PC-3 (cell line): ENCODE data around the gene FASTK. TPM values are rescaled to one million over a fixed set of nuclear protein-coding genes. Genes with fewer than 3 reads are reported as not detected.

Experiments used
- ATAC-seq: fragments of 200-7000 bp; cut with Tn5 transposase; 2 replicates; pipeline ENCODE4 v1.9.1; 2020; ENCODE audit warnings: mild to moderate bottlenecking, moderate library complexity
- BruUV-seq: library from RNA; stranded (reverse); fragments of 400-500 nt; replicated peaks from 2 replicates; lab custom pipeline; 2021; lab: Mats Ljungman, UMichigan
- CTCF ChIA-PET: fragments of 300-600 bp; sonication (Branson Sonifier 250); formaldehyde crosslinking; loops from one replicate; lab custom pipeline; 2022; ENCODE audit warnings: antibody characterized with exemption; lab: Charles Lee
- POLR2A ChIA-PET: fragments of 300-600 bp; sonication (Branson Sonifier 250); formaldehyde crosslinking; loops from one replicate; lab custom pipeline; 2022; ENCODE audit warnings: antibody characterized with exemption; ENCODE audit not compliant: unreplicated experiment; lab: Charles Lee
- DNase-seq: peaks from one replicate; pipeline ENCODE4 v3.0.0-alpha.2; 2015
- H2AFZ ChIP-seq: fragments of 300-600 bp; sonication (generic); 2 replicates; pipeline ENCODE4 v1.6.0; 2016; ENCODE audit warnings: antibody characterized with exemption, low read length
- H3F3A ChIP-seq: fragments of 300-600 bp; sonication (generic); one replicate; pipeline ENCODE4 v1.6.0; 2017; ENCODE audit warnings: antibody characterized with exemption, low read length, control low read depth, mild to moderate bottlenecking; ENCODE audit not compliant: unreplicated experiment
- H3K27ac ChIP-seq: fragments of 300-600 bp; sonication (generic); 2 replicates; pipeline ENCODE4 v1.5.1; 2016; ENCODE audit warnings: mild to moderate bottlenecking, low read length
- H3K27me3 ChIP-seq: fragments of 300-600 bp; sonication (generic); 2 replicates; pipeline ENCODE4 v1.6.1; 2016; ENCODE audit warnings: low read length, mixed read lengths
- H3K36me3 ChIP-seq: fragments of 300-600 bp; sonication (generic); 2 replicates; pipeline ENCODE4 v1.6.1; 2016; ENCODE audit warnings: low read depth, mixed run types, low read length, mixed read lengths
- H3K4me1 ChIP-seq: fragments of 300-600 bp; sonication (generic); 2 replicates; pipeline ENCODE4 v1.5.1; 2016; ENCODE audit warnings: low read length; ENCODE audit not compliant: insufficient read depth
- H3K4me2 ChIP-seq: fragments of 300-600 bp; sonication (generic); 2 replicates; pipeline ENCODE4 v1.6.0; 2016; ENCODE audit warnings: low read length
- H3K4me3 ChIP-seq: fragments of 300-600 bp; sonication (generic); 2 replicates; pipeline ENCODE4 v1.5.1; 2016; ENCODE audit warnings: mild to moderate bottlenecking, low read length, mixed read lengths
- H3K79me2 ChIP-seq: fragments of 300-600 bp; sonication (generic); 2 replicates; pipeline ENCODE4 v1.6.1; 2017; ENCODE audit warnings: low read length, mixed read lengths
- H3K9ac ChIP-seq: fragments of 300-600 bp; sonication (generic); 2 replicates; pipeline ENCODE4 v1.6.0; 2016; ENCODE audit warnings: mild to moderate bottlenecking, low read length
- H3K9me2 ChIP-seq: fragments of 300-600 bp; sonication (generic); replicated peaks from 2 replicates; pipeline ENCODE4 v1.6.1; 2016; ENCODE audit warnings: mixed run types, low read length, mixed read lengths
- H3K9me3 ChIP-seq: fragments of 300-600 bp; sonication (generic); 2 replicates; pipeline ENCODE4 v1.6.1; 2016; ENCODE audit warnings: low read length, mixed read lengths
- H4K20me1 ChIP-seq: fragments of 300-600 bp; sonication (generic); 2 replicates; pipeline ENCODE4 v1.6.1; 2016; ENCODE audit warnings: low read length, mixed read lengths
- EZH2 ChIP-seq: fragments of 300-600 bp; sonication (generic); IDR thresholded peaks from one replicate; pipeline ENCODE4 v1.6.1; 2017; ENCODE audit warnings: antibody characterized with exemption, mild to moderate bottlenecking, low read length; ENCODE audit not compliant: unreplicated experiment
- EZH2phosphoT487 ChIP-seq: fragments of 300-600 bp; sonication (generic); IDR thresholded peaks from 2 replicates; pipeline ENCODE4 v1.6.1; 2018; ENCODE audit warnings: mild to moderate bottlenecking, antibody characterized with exemption, low read length, borderline replicate concordance
- intact Hi-C: fragments of 100-400 bp; cut with micrococcal nuclease; formaldehyde crosslinking; loops from 2 replicates; pipeline ENCODE4 v1.9.0; 2023
- total RNA-seq: library from RNA; depleted of rRNA; stranded (reverse); fragments of >200 nt; gene quantifications from 2 replicates; pipeline ENCODE4 v1.2.3, GENCODE V29; 2014
- TF ChIP-seq, protein P1 (sequence below): fragments of 300-600 bp; sonication (generic); conservative IDR thresholded peaks from 2 replicates; pipeline ENCODE4 v1.5.1; 2017; ENCODE audit warnings: antibody characterized with exemption, low read depth, mild to moderate bottlenecking, low read length

Gene FASTK
- total RNA-seq, 1 experiment from 2014 or later = 163 TPM

DNA sequence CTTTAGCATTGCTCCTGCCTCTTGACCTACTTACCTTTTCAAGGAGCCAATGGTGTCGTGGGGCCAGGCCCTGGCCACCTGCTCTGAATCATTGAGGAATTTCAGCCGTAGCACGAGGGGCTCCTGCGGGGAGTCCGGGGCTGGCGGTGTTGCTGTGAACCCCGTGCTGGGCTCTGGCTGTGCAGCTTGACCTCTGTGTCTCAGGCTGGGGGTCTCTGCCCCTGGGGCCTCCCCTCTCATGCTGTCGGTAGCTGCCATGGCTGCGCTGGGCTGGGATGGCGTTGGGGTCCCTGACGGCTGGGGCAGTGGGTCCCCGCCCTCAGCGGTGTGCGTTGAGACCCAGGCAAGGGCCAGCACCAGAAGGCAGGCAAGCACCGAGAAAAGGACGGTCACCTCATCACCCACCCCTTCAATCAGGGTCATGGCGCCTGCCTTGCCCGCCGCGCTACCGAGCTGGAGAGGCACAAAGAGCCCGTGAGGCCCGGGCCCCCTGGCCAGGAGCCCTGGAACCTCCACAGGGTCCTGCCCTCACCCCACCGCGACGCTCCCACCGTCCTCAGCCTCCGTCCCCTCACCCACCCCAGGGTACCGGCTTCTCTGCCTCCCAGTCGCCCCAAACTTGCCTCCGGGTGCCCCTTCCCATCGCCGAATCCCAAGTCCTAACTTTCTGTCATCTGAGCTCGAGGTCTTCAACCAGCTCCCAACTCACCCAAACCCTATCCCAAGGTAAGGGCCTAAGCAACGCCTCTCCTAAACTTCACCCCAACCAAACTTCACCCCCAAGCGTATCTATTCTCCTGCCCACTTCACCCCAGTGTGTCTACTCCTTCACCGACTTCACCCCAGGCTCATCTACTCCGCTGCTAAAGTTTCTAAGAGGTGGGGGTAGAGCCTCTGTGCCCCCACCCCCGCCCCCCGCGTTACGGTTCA is 1.8 kb upstream of the FASTK start:
- peaks cover 42% of the 10 kb centered on the region for H3K4me1 ChIP-seq
- POLR2A ChIA-PET = no interaction called here
- no peaks in the 10 kb centered on the region for H4K20me1 ChIP-seq
- peak overlapping the region; percentile 97 for H2AFZ ChIP-seq
- peak overlapping the region; percentile 95 for H3K4me2 ChIP-seq
- H3K9me2 ChIP-seq = no peaks in the 10 kb centered on the region
- TF ChIP-seq EZH2 = no peak
- TF ChIP-seq, protein P1, sequence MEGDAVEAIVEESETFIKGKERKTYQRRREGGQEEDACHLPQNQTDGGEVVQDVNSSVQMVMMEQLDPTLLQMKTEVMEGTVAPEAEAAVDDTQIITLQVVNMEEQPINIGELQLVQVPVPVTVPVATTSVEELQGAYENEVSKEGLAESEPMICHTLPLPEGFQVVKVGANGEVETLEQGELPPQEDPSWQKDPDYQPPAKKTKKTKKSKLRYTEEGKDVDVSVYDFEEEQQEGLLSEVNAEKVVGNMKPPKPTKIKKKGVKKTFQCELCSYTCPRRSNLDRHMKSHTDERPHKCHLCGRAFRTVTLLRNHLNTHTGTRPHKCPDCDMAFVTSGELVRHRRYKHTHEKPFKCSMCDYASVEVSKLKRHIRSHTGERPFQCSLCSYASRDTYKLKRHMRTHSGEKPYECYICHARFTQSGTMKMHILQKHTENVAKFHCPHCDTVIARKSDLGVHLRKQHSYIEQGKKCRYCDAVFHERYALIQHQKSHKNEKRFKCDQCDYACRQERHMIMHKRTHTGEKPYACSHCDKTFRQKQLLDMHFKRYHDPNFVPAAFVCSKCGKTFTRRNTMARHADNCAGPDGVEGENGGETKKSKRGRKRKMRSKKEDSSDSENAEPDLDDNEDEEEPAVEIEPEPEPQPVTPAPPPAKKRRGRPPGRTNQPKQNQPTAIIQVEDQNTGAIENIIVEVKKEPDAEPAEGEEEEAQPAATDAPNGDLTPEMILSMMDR = no peak
- TF ChIP-seq EZH2phosphoT487 = no peak
- H3K9ac ChIP-seq = peak overlapping the region; percentile 98
- peaks cover 48% of the 10 kb centered on the region for H3K79me2 ChIP-seq
- no peak for ATAC-seq
- H3K9me3 ChIP-seq = no peaks in the 10 kb centered on the region
- peak overlapping the region; percentile 91 for H3K4me3 ChIP-seq
- H3K27ac ChIP-seq = peak overlapping the region; percentile 65
- H3K27me3 ChIP-seq = no peaks in the 10 kb centered on the region
- CTCF ChIA-PET = no interaction called here
- no peaks in the 10 kb centered on the region; the same call in 1 of the 2 replicates for H3K36me3 ChIP-seq
- no peak for DNase-seq
- H3F3A ChIP-seq = no peaks in the 10 kb centered on the region
- no TSS peak for BruUV-seq
- intact Hi-C loops = no loop called here

DNA sequence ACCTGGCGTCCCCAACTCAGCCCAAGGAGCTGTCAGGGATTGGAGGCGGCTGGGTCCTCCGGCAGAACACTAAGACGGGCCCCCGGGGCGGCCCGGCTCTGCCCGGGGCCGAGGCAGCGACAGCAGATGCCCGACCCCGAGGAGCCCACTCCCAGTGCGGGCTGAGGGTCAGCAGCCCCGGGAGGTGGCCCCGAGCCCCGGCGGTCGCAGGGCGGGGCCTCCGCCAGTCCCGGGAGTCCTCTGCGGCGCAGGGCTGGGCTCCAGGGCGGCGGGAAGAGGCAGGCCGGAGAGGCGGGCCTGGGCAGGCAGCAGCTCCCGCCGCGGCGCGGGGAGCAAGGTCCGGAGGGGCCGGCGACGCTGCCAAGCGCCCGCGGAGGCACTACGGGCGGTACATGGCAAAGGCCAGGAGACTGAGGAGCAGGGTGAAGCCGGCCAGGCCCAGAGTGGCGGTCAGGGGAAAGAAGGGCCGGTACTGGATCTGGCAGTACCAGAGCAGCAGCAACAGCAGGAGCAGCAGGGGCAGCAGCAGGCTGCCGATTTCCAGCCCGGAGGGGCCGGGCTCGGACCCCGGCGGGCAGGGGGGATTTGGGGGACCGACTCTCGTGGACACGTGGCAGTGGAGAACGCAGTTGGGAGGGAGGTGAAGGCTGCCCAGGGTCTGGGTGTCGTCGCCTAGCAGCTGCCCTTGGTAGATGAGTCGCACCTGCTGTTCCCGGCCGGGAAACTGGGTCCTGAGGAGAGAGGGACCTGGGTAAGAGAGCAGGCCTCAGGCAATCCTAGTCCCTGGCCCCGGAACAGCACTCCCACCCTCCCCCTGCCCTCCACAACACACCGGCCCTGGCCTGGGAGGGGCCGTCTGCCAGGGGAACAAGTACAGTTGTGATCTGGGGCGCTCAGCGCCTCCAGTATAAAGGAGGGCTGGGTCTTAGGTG is 827 bp upstream of the FASTK start:
- Histone ChIP-seq H3K9me3 (no peaks in the 10 kb centered on the region), H3K9me2 (no peaks in the 10 kb centered on the region), H3K36me3 (no peaks in the 10 kb centered on the region; the same call in 1 of the 2 replicates), H2AFZ (peak overlapping the region; percentile 69), H3K9ac (peak overlapping the region; percentile 98), H3K4me1 (peaks cover 42% of the 10 kb centered on the region), H3F3A (no peaks in the 10 kb centered on the region), H4K20me1 (no peaks in the 10 kb centered on the region), H3K4me3 (peak overlapping the region; percentile 91), H3K27ac (peak overlapping the region; percentile 65), H3K27me3 (no peaks in the 10 kb centered on the region), H3K4me2 (peak overlapping the region; percentile 95), H3K79me2 (peaks cover 41% of the 10 kb centered on the region)
- ChIA-PET POLR2A (no interaction called here), CTCF (no interaction called here)
- BruUV-seq = no TSS peak
- TF ChIP-seq, protein P1 = no peak
- TF ChIP-seq EZH2 (no peak), EZH2phosphoT487 (no peak)
- intact Hi-C loops = no loop called here
- ATAC-seq (peak; percentile 4), DNase-seq (no peak)
